Measurements from ENCODE around the gene IGFL3. TPM values are rescaled to one million over a fixed set of nuclear protein-coding genes. Genes with fewer than 3 reads are reported as not detected.

The IGFL3 gene
- total RNA-seq, 1 experiment from 2014 or later, result not detected

GRCh38 chr19:46111376-46111775 lies 13.1 kb downstream of the IGFL3 start:
- Histone ChIP-seq H3K27ac (ENCODE audit: insufficient read length, low read depth, low read length) (no peak overlapping the region), H2BK15ac (ENCODE audit: low read depth, low read length) (no peak overlapping the region), H3K79me1 (ENCODE audit: insufficient read depth, low read depth, low read length, poor library complexity, severe bottlenecking) (no peaks in the 10 kb centered on the region), H3K56ac (ENCODE audit: insufficient read length, low read depth, low read length) (no peak overlapping the region), H4K5ac (ENCODE audit: insufficient read length, low read depth, low read length) (no peak overlapping the region), H2AK5ac (ENCODE audit: insufficient read length, low read length) (no peak overlapping the region), H2AFZ (ENCODE audit: low read length) (no peak overlapping the region), H4K20me1 (ENCODE audit: control insufficient read depth, insufficient read depth, insufficient read length) (no peaks in the 10 kb centered on the region), H3K23me2 (ENCODE audit: insufficient read length, low read depth, low read length, poor library complexity, severe bottlenecking) (no peaks in the 10 kb centered on the region), H3T11ph (ENCODE audit: low read length) (no peak overlapping the region), H3K14ac (ENCODE audit: insufficient read depth, low read length) (no peak overlapping the region), H4K8ac (replicated peaks; ENCODE audit: insufficient read length, low read depth, low read length) (no peak overlapping the region), H3K4me2 (ENCODE audit: insufficient read depth, insufficient read length, low read length) (no peak overlapping the region), H2BK12ac (ENCODE audit: insufficient read length, low read depth, low read length) (no peak overlapping the region), H3K9me3 (ENCODE audit: control insufficient read depth, low read depth, low read length) (no peaks in the 10 kb centered on the region), H2BK120ac (ENCODE audit: low read depth, low read length, poor library complexity, severe bottlenecking) (no peak overlapping the region), H3K23ac (ENCODE audit: insufficient read length, low read depth, low read length) (no peak overlapping the region), H3K4ac (ENCODE audit: low read depth, low read length) (no peak overlapping the region), H3K4me1 (ENCODE audit: insufficient read depth, low read length) (no peaks in the 10 kb centered on the region; the same call in 1 of the 2 replicates), H2BK5ac (ENCODE audit: insufficient read length, low read length) (no peak overlapping the region), H2BK20ac (ENCODE audit: low read depth, low read length, poor library complexity, severe bottlenecking) (no peak overlapping the region), H4K91ac (ENCODE audit: insufficient read length, low read depth, low read length) (no peak overlapping the region), H3K27me3 (ENCODE audit: insufficient read depth, low read length) (no peaks in the 10 kb centered on the region), H3K9ac (ENCODE audit: extremely low read depth, insufficient read length, low read length) (no peak overlapping the region), H3K18ac (ENCODE audit: insufficient read length, low read depth, low read length) (no peak overlapping the region), H3K79me2 (ENCODE audit: insufficient read depth, low read length) (no peaks in the 10 kb centered on the region)
- TF ChIP-seq CTCF (conservative IDR thresholded peaks at IDR 0.05), result no peak
- no CpG with 5 or more reads among the region's 3 CpGs for WGBS (ENCODE audit: extremely low coverage, insufficient read length, low lambda C conversion rate)
- DNase-seq, result no peak
- no peak overlapping the region for H3K4me3 Mint-ChIP-seq
- peaks cover 5 to 7% of the 10 kb centered on the region in 2 experiments for H3K9me3 Mint-ChIP-seq
- no peaks in the 10 kb centered on the region; a peak in 1 of 7 replicates for H3K36me3 Mint-ChIP-seq (ENCODE audit: insufficient read depth in 1 of 3, low read depth in 3 of 3)
- H3K27ac Mint-ChIP-seq, result no peak overlapping the region
- H3K4me1 Mint-ChIP-seq, result peaks cover 10% of the 10 kb centered on the region in 2 experiments
- peaks cover 10% of the 10 kb centered on the region for H3K27me3 Mint-ChIP-seq (ENCODE audit: low read depth)

Measured in H9 (cell line).